ENCODE data around the gene CLEC18A. TPM values are rescaled to one million over a fixed set of nuclear protein-coding genes. Genes with fewer than 3 reads are reported as not detected.

Gene CLEC18A
- total RNA-seq, 1 experiment from 2014 or later: 0.46 TPM

GRCh38 chr16:69904495-69905170 lies 46.5 kb upstream of the CLEC18A start:
- DNase-seq (ENCODE audit: low read depth, low spot score) (no peak), ATAC-seq (no peak)
- intact Hi-C loops (cut with micrococcal nuclease; ENCODE audit: unreplicated experiment): no loop called here
- ChIA-PET POLR2A (no interaction called here), CTCF (no interaction called here)
- Histone ChIP-seq H3K9me3 (ENCODE audit: control insufficient read depth, insufficient read depth, low read depth, low read length) (no peaks in the 10 kb centered on the region), H3K4me1 (ENCODE audit: control insufficient read depth, insufficient read depth, low read length) (no peaks in the 10 kb centered on the region), H3K4me3 (ENCODE audit: low read depth in 2 of 2, low read length in 2 of 2) (no peak overlapping the region), H3K27me3 (ENCODE audit: control insufficient read depth, insufficient read depth, low read length) (no peaks in the 10 kb centered on the region), H3K36me3 (ENCODE audit: control insufficient read depth, insufficient read depth, low read length) (no peaks in the 10 kb centered on the region), H3K27ac (ENCODE audit: low read length) (no peak overlapping the region)
- no TSS peak for BruUV-seq (replicated peaks)
- in situ Hi-C loops (cut with HindIII; ENCODE audit: low pct_unique_long_range_greater_than_20kb, low sequenced_read_pairs): no loop called here
- TF ChIP-seq POLR2AphosphoS5 (IDR thresholded peaks at IDR 0.05; ENCODE audit: low read depth, low read length) (no peak), REST (IDR thresholded peaks at IDR 0.05; ENCODE audit: insufficient read depth in 1 of 2, low read depth in 2 of 2, low read length in 1 of 2) (no peak), TCF7L2 (IDR thresholded peaks at IDR 0.05; ENCODE audit: low read depth, low read length) (no peak), SIN3A (IDR thresholded peaks at IDR 0.05; ENCODE audit: borderline replicate concordance, insufficient read depth, low read depth, low read length) (no peak), CTCF (IDR thresholded peaks at IDR 0.05) (no peak)

GRCh38 chr16:69905171-69905555 lies 46.0 kb upstream of the CLEC18A start:
- DNase-seq (ENCODE audit: low read depth, low spot score): no peak
- no peaks in the 10 kb centered on the region for H3K9me3 ChIP-seq (ENCODE audit: control insufficient read depth, insufficient read depth, low read depth, low read length)
- ChIA-PET CTCF (no interaction called here), POLR2A (no interaction called here)
- no peaks in the 10 kb centered on the region for H3K4me1 ChIP-seq (ENCODE audit: control insufficient read depth, insufficient read depth, low read length)
- H3K27ac ChIP-seq (ENCODE audit: low read length): no peak overlapping the region
- H3K27me3 ChIP-seq (ENCODE audit: control insufficient read depth, insufficient read depth, low read length): no peaks in the 10 kb centered on the region
- in situ Hi-C loops (cut with HindIII; ENCODE audit: low pct_unique_long_range_greater_than_20kb, low sequenced_read_pairs): no loop called here
- H3K36me3 ChIP-seq (ENCODE audit: control insufficient read depth, insufficient read depth, low read length): no peaks in the 10 kb centered on the region
- no peak for ATAC-seq
- BruUV-seq (replicated peaks): no TSS peak
- TF ChIP-seq TCF7L2 (IDR thresholded peaks at IDR 0.05; ENCODE audit: low read depth, low read length) (no peak), SIN3A (IDR thresholded peaks at IDR 0.05; ENCODE audit: borderline replicate concordance, insufficient read depth, low read depth, low read length) (no peak), CTCF (IDR thresholded peaks at IDR 0.05) (no peak), REST (IDR thresholded peaks at IDR 0.05; ENCODE audit: insufficient read depth in 1 of 2, low read depth in 2 of 2, low read length in 1 of 2) (no peak)
- intact Hi-C loops (cut with micrococcal nuclease; ENCODE audit: unreplicated experiment): no loop called here
- H3K4me3 ChIP-seq (ENCODE audit: low read depth in 2 of 2, low read length in 2 of 2): no peak overlapping the region
